IPS DF 4.7 (cell line): Measurements from ENCODE around the gene ATG7.
A peak's percentile ranks its signal among the peaks of the same experiment; 100 is the strongest.

ENCODE experiments used
- DNase-seq: peaks from one replicate; pipeline ENCODE4 v3.0.0-alpha.2; 2013; ENCODE audit warnings: low spot score; ENCODE audit errors: extremely low read depth

Gene ATG7

GRCh38 chr3:11271986-11272904 is at the start of gene ATG7:
TSS of gene ATG7 (plus strand) at chr3:11272397. CDS start at chr3:11298696, 26,299 bp downstream.
- peak; percentile 82 for DNase-seq

GRCh38 chr3:11224010-11224409 is 48.2 kb upstream of the ATG7 start:
- no peak for DNase-seq

- no peak for DNase-seq
Measured at GRCh38 chr3:11224870-11225229, 47.3 kb upstream of the ATG7 start.

GRCh38 chr3:11226042-11226370 is 46.2 kb upstream of the ATG7 start:
- no peak for DNase-seq

- DNase-seq: no peak
Measured at GRCh38 chr3:11228041-11228440, 44.2 kb upstream of the ATG7 start.

- no peak for DNase-seq
Measured at GRCh38 chr3:11230125-11230524, 42.1 kb upstream of the ATG7 start.

GRCh38 chr3:11230832-11231231 is 41.4 kb upstream of the ATG7 start:
- no peak for DNase-seq

GRCh38 chr3:11235385-11235784 is 36.8 kb upstream of the ATG7 start:
- no peak for DNase-seq

- peak; percentile 46 for DNase-seq
Measured at GRCh38 chr3:11236588-11237461, 35.4 kb upstream of the ATG7 start.

- no peak for DNase-seq
Measured at GRCh38 chr3:11238060-11238459, 34.1 kb upstream of the ATG7 start.

GRCh38 chr3:11238880-11239279 is 33.3 kb upstream of the ATG7 start:
- DNase-seq: no peak

GRCh38 chr3:11239796-11240195 is 32.4 kb upstream of the ATG7 start:
- no peak for DNase-seq

GRCh38 chr3:11240496-11240895 is 31.7 kb upstream of the ATG7 start:
- no peak for DNase-seq

GRCh38 chr3:11244121-11244677 is 28.0 kb upstream of the ATG7 start:
- DNase-seq: no peak

GRCh38 chr3:11245276-11245675 is 26.9 kb upstream of the ATG7 start:
- no peak for DNase-seq

- no peak for DNase-seq
Measured at GRCh38 chr3:11245827-11246662, 26.2 kb upstream of the ATG7 start.

GRCh38 chr3:11246663-11246970 is 25.6 kb upstream of the ATG7 start:
- DNase-seq: no peak

- no peak for DNase-seq
Measured at GRCh38 chr3:11247362-11247761, 24.8 kb upstream of the ATG7 start.

- DNase-seq: no peak
Measured at GRCh38 chr3:11248596-11248995, 23.6 kb upstream of the ATG7 start.

- no peak for DNase-seq
Measured at GRCh38 chr3:11250902-11251806, 21.0 kb upstream of the ATG7 start.
